Measurements from ENCODE around the gene BTRC.
"Not testable (repeated sequence)": the region's sequence is repeated elsewhere in the genome, so short reads cannot be mapped to it uniquely, and the experiment has no call there.

The BTRC gene

DNA sequence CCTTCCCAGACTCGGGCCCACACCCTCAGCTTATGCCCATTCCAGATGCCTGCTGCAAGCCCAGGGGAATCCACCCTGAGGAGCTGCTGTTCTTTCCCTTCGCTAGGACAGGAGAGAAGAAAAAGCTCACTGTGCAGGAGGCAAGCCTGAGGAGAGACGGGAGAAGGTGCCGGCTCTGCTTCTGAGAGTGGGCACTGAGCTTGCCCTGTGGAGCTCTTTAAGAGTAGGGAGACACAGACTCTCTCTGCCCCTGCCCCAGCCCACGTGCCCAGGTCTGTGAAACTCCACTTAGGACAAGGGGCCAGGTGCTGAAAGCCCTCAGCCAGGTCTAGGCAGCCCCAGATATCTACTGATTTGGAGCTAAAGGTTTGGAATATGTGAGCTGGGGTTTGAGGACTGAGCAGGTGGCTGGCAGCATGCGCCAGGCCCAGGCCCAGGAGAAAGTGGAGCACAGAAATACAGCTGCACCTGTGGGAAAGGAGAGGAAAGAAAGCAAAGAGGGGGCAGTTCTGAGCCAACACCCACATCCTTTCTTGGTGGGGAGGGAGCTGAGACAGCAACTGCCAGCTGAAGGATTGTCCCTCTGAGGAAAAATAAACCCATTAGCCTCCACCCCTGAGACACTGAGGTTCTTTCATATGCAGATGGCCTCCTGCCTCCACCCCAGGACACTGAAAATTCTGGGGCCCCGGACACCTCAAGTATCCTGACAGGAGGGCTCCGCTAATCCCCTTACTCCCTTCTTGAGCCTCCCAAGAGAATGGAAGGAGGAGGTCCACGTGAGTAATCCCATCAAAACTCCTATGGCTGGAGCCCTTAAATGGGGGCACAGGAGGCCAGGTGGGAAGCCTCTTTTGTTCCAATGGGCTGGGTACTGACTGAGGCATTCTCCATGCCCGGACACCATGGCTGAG lies 226.8 kb downstream of the BTRC start:
- TF ChIP-seq, protein P1, sequence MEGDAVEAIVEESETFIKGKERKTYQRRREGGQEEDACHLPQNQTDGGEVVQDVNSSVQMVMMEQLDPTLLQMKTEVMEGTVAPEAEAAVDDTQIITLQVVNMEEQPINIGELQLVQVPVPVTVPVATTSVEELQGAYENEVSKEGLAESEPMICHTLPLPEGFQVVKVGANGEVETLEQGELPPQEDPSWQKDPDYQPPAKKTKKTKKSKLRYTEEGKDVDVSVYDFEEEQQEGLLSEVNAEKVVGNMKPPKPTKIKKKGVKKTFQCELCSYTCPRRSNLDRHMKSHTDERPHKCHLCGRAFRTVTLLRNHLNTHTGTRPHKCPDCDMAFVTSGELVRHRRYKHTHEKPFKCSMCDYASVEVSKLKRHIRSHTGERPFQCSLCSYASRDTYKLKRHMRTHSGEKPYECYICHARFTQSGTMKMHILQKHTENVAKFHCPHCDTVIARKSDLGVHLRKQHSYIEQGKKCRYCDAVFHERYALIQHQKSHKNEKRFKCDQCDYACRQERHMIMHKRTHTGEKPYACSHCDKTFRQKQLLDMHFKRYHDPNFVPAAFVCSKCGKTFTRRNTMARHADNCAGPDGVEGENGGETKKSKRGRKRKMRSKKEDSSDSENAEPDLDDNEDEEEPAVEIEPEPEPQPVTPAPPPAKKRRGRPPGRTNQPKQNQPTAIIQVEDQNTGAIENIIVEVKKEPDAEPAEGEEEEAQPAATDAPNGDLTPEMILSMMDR (IDR thresholded peaks at IDR 0.05; ENCODE audit: insufficient read depth, low read depth, low read length, missing control alignments) = no peak
- no peak for DNase-seq (ENCODE audit: low read depth)
- no peak overlapping the region for H3K4me3 ChIP-seq (ENCODE audit: low read length)

DNA sequence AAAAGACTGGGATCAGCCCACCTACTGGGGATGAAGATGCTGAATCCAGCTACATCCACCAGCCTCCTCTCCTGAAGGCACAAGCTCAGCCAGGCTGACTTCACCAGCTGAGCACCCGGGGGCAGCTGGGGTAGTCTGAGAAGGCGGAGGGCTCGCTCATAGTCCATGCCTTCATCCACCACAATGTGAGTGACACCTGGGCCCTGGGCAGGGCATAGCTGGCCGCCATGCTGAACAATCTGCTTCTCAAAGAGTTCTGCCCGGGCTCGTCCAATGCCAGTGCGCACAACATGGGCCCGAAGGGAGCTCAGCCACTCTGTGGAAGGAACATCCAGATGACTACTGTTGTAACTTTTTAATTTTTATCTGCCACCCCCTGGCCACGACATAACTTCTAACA lies 231.9 kb downstream of the BTRC start:
- DNase-seq (ENCODE audit: low read depth) = no peak
- TF ChIP-seq, protein P1 (IDR thresholded peaks at IDR 0.05; ENCODE audit: insufficient read depth, low read depth, low read length, missing control alignments) = no peak
- H3K4me3 ChIP-seq (ENCODE audit: low read length) = no peak overlapping the region

DNA sequence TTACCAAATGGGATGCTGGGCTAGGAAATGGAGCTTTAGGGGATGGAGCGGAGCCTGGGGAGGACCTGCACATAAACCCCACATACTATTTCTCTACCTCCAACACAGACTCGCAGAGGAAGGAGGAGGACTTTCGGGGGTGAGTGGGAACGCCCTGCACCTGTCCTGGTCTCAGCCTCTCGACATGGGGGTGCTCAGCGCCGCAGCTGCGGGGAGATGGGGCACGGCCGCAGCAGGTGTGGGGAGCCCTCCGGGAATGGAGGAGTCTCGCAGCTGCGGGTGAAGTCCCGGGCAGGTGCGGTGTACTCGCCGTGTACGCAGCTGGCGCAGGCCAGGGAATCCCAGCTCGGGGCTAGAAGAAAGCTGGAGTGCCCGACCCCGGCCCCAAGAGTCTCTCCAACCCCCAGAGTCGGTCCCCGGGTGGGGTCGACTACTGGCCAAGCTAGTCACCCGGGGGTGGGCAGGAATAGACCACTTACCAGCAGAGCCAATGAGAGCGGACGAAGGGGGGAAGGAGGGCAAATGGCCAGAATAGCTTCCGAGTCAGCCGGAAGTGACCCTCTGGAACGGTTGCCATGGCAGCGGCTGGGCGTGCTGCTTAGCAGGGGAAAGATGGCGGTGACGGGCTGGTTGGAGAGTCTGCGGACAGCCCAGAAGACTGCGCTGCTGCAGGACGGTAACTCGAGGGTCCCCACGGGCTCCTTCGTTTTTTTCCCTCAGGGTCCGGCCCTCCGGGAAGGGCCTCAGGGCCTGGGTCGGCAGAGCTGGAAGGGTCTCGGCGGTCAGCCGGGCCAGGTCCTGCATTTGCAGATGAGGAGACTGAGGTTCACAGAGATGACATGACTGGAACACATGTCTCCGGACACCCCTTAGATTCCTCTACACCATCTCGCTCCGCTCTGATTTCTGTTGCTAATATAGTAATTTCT lies 234.0 kb downstream of the BTRC start, which contains the start of the genes DPCD and POLL:
TSS of gene DPCD (plus strand) at position 597 of the 929 bp plus-strand sequence. CDS start at position 613, 16 bp downstream.
TSS of gene POLL (minus strand) at position 533 of the 929 bp plus-strand sequence. CDS start 897 bp downstream, outside the sequence.
- peak; percentile 94 for DNase-seq (ENCODE audit: low read depth)
- TF ChIP-seq, protein P1 (IDR thresholded peaks at IDR 0.05; ENCODE audit: insufficient read depth, low read depth, low read length, missing control alignments) = no peak
- H3K4me3 ChIP-seq (ENCODE audit: low read length) = peak within 1 kb of the TSS; percentile 95

DNA sequence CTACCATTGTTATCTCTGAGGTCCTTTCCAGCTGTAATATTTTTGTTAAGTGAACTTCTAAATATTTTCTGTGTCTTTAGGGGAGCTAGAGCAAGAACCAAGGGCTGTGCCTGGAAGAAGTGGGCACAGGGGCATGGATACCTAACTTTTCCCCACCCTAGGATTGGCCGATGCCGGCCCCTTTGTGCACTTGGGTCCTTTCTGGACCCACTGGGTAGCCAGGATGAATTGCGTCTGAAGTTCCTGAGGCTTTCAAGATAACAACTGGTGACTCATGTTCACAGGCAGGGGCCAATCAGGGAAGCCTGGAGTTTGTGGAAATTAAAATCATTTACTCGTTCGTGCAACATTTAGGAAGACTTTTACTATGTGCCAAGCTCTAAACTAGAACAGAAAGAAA lies 234.9 kb downstream of the BTRC start:
- H3K4me3 ChIP-seq (ENCODE audit: low read length) = peak overlapping the region; percentile 95
- DNase-seq (ENCODE audit: low read depth) = peak; percentile 43
- TF ChIP-seq, protein P1 (IDR thresholded peaks at IDR 0.05; ENCODE audit: insufficient read depth, low read depth, low read length, missing control alignments) = no peak

DNA sequence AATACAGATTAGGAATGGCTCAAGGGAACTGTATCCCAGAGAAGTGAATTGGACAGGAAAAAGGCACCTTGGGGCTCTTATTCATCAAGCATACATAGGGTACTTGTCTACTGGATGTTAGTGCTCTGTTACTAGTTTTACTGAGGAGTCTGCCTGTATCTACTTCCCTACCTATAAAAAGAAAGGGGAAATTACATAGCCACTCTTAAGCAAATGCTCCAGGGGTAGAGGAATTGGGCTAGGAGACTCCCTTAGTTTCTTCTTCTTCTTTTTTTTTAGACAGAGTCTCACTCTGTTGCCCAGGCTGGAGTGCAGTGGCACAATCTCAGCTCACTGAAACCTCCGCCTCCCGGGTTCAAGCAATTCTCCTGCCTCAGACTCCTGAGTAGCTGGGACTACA lies 239.4 kb downstream of the BTRC start:
- DNase-seq (ENCODE audit: low read depth) = not testable (repeated sequence)

DNA sequence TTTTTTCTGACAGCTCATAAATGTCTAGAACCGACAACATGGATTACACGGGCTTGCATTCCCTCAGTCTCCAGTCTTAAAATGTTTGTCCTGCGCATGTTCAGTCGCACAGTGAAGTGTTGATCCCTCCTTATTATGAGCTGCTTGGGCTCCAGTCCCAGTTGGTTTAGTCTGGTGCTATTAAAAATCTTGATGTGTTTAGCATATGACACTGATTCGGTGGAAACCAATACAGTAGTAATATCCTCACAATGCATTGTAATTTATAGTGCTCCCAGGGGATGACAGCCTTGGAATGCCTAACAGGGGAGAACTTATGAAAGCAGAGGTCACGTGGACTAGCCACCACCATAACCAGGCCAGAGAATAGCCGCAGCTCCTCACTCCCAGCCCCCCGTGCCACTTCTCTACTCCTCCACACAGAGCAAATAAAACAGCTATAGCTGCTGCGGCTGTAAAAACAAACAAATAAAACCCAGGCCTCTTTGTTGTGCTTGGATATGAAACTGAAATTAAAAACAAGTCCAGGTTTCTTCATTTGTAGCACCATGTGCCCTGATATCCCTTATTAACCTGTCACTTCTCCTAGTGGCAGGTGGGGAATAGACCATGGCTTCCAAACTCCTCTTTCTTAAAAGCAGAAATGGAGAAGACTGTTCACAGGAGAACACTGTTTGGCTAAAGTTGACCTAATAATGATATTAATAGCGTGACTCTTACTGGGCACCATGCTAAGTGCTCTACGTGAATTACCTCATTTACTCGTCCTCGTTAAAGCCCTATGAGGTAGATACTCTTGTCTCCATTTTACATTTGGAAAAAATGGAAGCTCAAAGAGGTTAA lies 241.8 kb downstream of the BTRC start:
- TF ChIP-seq, protein P1 (IDR thresholded peaks at IDR 0.05; ENCODE audit: insufficient read depth, low read depth, low read length, missing control alignments) = no peak
- no peak overlapping the region for H3K4me3 ChIP-seq (ENCODE audit: low read length)
- no peak for DNase-seq (ENCODE audit: low read depth)

More for the DNA sequence above, 239.4 kb downstream of the BTRC start:
- not testable (repeated sequence) for H3K4me3 ChIP-seq (ENCODE audit: low read length)

All from epithelial cell of esophagus (primary cell).